A549 (cell line): ENCODE measurements around the gene RECK.

ENCODE experiments used
- CHD2 ChIP-seq: fragments of 150-350 bp; IDR thresholded peaks from 2 replicates; pipeline ENCODE4 v1.6.1; 2014; ENCODE audit warnings: low read length; ENCODE audit not compliant: partially characterized antibody
- CTCF ChIP-seq: fragments of >200 bp; sonication (Bioruptor Twin); formaldehyde crosslinking; IDR thresholded peaks from 3 replicates; pipeline ENCODE4 v1.5.1; 2016
- HMGXB4 ChIP-seq: fragments of 250-450 bp; sonication (Bioruptor Pico); IDR thresholded peaks from 2 replicates; pipeline ENCODE4 v1.5.0; 2021; ENCODE audit warnings: mild to moderate bottlenecking, moderate library complexity, borderline replicate concordance
- MAX ChIP-seq: IDR thresholded peaks from 2 replicates; pipeline ENCODE4 v1.6.1; 2012
- POLR2A ChIP-seq: IDR thresholded peaks from 2 replicates; pipeline ENCODE4 v1.6.1; 2012; ENCODE audit warnings: mild to moderate bottlenecking, low read length
- RFX5 ChIP-seq: fragments of 450-650 bp; IDR thresholded peaks from 2 replicates; pipeline ENCODE4 v1.7.1; 2014; ENCODE audit warnings: antibody characterized with exemption, mild to moderate bottlenecking, moderate library complexity
- SMC3 ChIP-seq: fragments of >200 bp; sonication (Bioruptor Twin); formaldehyde crosslinking; IDR thresholded peaks from 3 replicates; pipeline ENCODE4 v1.6.1; 2018; ENCODE audit warnings: inconsistent platforms
- ZFP36 ChIP-seq: fragments of 450-650 bp; IDR thresholded peaks from 2 replicates; pipeline ENCODE4 v1.6.1; 2014; ENCODE audit warnings: borderline replicate concordance; ENCODE audit not compliant: partially characterized antibody

GRCh38 chr9:36126016-36126730 is 89.5 kb downstream of the RECK start:
- no peak for TF ChIP-seq ZFP36
- TF ChIP-seq RFX5 = no peak
- no peak for TF ChIP-seq POLR2A
- no peak for TF ChIP-seq CHD2
- TF ChIP-seq CTCF = no peak
- TF ChIP-seq SMC3 = no peak
- no peak for TF ChIP-seq HMGXB4 (CRISPR knock-in tag)
- TF ChIP-seq MAX = no peak
